GM12878 (cell line): Measurements from ENCODE around the gene HEYL. TPM values are rescaled to one million over a fixed set of nuclear protein-coding genes. Genes with fewer than 3 reads are reported as not detected.

Experiments
- CHD2 ChIP-seq: IDR thresholded peaks from 2 replicates; pipeline ENCODE4 v1.6.1; 2011; ENCODE audit warnings: low read depth, low read length, improper control_type of control experiment, borderline replicate concordance
- CTCF ChIP-seq, 3 experiments: IDR thresholded peaks in 2 of 3; conservative IDR thresholded peaks in 1 of 3; 2 replicates each; pipeline ENCODE4 v1.5.1; 2011; ENCODE audit warnings: low read depth in 3 of 3, low read length in 3 of 3, mild to moderate bottlenecking in 3 of 3, control low read depth in 2 of 3, moderate library complexity in 2 of 3, inconsistent platforms in 1 of 3, mixed read lengths in 1 of 3; ENCODE audit not compliant: control insufficient read depth in 2 of 3, insufficient read depth in 1 of 3; ENCODE audit errors: extremely low read depth in 1 of 3
- E4F1 ChIP-seq: fragments of 450-650 bp; IDR thresholded peaks from 2 replicates; pipeline ENCODE4 v1.6.1; 2018; ENCODE audit warnings: borderline replicate concordance, mild to moderate bottlenecking; ENCODE audit not compliant: partially characterized antibody
- FOS ChIP-seq: IDR thresholded peaks from 3 replicates; pipeline ENCODE4 v1.6.1; 2011; ENCODE audit warnings: borderline replicate concordance; ENCODE audit not compliant: insufficient read length; ENCODE audit errors: extremely low read depth
- HDAC6 ChIP-seq: fragments of 200-600 bp; sonication (generic); IDR thresholded peaks from one replicate; pipeline ENCODE4 v1.8.0; 2017; ENCODE audit warnings: antibody characterized with exemption; ENCODE audit not compliant: unreplicated experiment
- IKZF2 ChIP-seq, 2 experiments: fragments of 450-650 bp; IDR thresholded peaks; 2 replicates each; pipeline ENCODE4 v1.6.1; 2017; ENCODE audit warnings: mild to moderate bottlenecking in 2 of 2, moderate library complexity in 2 of 2
- KDM1A ChIP-seq: fragments of 200-600 bp; sonication (generic); IDR thresholded peaks from 2 replicates; pipeline ENCODE4 v1.6.1; 2016; ENCODE audit warnings: borderline replicate concordance
- MTA2 ChIP-seq: fragments of 450-650 bp; IDR thresholded peaks from 2 replicates; pipeline ENCODE4 v1.6.1; 2016; ENCODE audit warnings: low read depth, mild to moderate bottlenecking, moderate library complexity
- NFIC ChIP-seq: IDR thresholded peaks from 2 replicates; pipeline ENCODE4 v1.6.1; 2012; ENCODE audit warnings: low read depth, mild to moderate bottlenecking, inconsistent platforms, low read length, moderate library complexity
- PAX5 ChIP-seq: IDR thresholded peaks from 2 replicates; pipeline ENCODE4 v1.6.1; 2011; ENCODE audit warnings: low read depth, low read length, borderline replicate concordance
- SMAD5 ChIP-seq: IDR thresholded peaks from 2 replicates; pipeline ENCODE4 v1.6.1; 2016; ENCODE audit warnings: antibody characterized with exemption, low read depth
- SMARCA5 ChIP-seq: fragments of 450-650 bp; IDR thresholded peaks from 2 replicates; pipeline ENCODE4 v1.6.1; 2017; ENCODE audit warnings: mild to moderate bottlenecking
- SREBF2 ChIP-seq: IDR thresholded peaks from 2 replicates; pipeline ENCODE4 v1.6.1; 2012; ENCODE audit warnings: mild to moderate bottlenecking, low read length
- STAT1 ChIP-seq: fragments of 450-650 bp; conservative IDR thresholded peaks from 2 replicates; pipeline ENCODE4 v1.6.1; 2014; ENCODE audit warnings: antibody characterized with exemption, mild to moderate bottlenecking
- TAF1 ChIP-seq: IDR thresholded peaks from 2 replicates; pipeline ENCODE4 v1.6.1; 2011; ENCODE audit warnings: mild to moderate bottlenecking, low read depth, low read length, borderline replicate concordance
- USF1 ChIP-seq: IDR thresholded peaks from 2 replicates; pipeline ENCODE4 v1.6.1; 2011; ENCODE audit warnings: borderline replicate concordance, low read depth, mild to moderate bottlenecking, moderate library complexity, mixed read lengths, low read length; ENCODE audit not compliant: insufficient read depth; ENCODE audit errors: extremely low read length
- ZZZ3 ChIP-seq: IDR thresholded peaks from 2 replicates; pipeline ENCODE4 v1.6.1; 2011; ENCODE audit warnings: low read depth; ENCODE audit not compliant: control insufficient read depth, insufficient read length
- polyA plus RNA-seq, 11 experiments: library from polyadenylated mRNA; depleted of rRNA in 4 of 11; unstranded in 6 of 11; stranded (reverse) in 5 of 11; fragments of >200 nt; fragmentation: Nextera tagmentation in 4 of 11; fragmentation: Illumina TruSeq in 1 of 11; extraction: Ambion mirVana in 4 of 11; extraction: Trizol in 1 of 11; gene quantifications; 1 replicate in 1 of 11; 2 replicates in 10 of 11; pipeline versions ENCODE4 v1.2.1 to v1.2.3, GENCODE V29; 2011 to 2016; ENCODE audit warnings: inconsistent platforms in 2 of 11, missing spikeins in 2 of 11, low read depth in 1 of 11
- total RNA-seq, 4 experiments: library from RNA; depleted of rRNA in 3 of 4; stranded (reverse); fragments of >200 nt in 3 of 4; fragmentation: Illumina TruSeq in 1 of 4; extraction: Trizol in 1 of 4; gene quantifications; 2 replicates each; pipeline versions ENCODE4 v1.2.1 to v1.2.3, GENCODE V29; 2013 to 2021
- TF ChIP-seq, protein P1 (sequence below): fragments of 450-650 bp; formaldehyde crosslinking; IDR thresholded peaks from 2 replicates; pipeline ENCODE4 v1.4.0; 2022; ENCODE audit warnings: mild to moderate bottlenecking, moderate library complexity
- TF ChIP-seq, protein P2 (sequence below): fragments of 450-650 bp; IDR thresholded peaks from 2 replicates; pipeline ENCODE4 v1.6.1; 2017; ENCODE audit warnings: mild to moderate bottlenecking

Gene HEYL
- total and polyA plus RNA-seq, 10 of the 15 experiments (the other 5 are each of a cell fraction or from before 2014, with no cell fraction given): under 0.01 to 0.04 TPM; not detected in 8

- TF ChIP-seq CHD2 (0 out of 2 replicates have a peak, but pooled peaks have one; percentile 50), PAX5 (no peak), STAT1 (no peak), SMARCA5 (no peak), ZZZ3 (no peak), FOS (no peak), CTCF (IDR thresholded peaks at IDR 0.05 in 2 of 3, conservative IDR thresholded peaks at IDR 0.05 in 1 of 3; ENCODE audit: control insufficient read depth in 2 of 3, extremely low read depth in 1 of 3, insufficient read depth in 1 of 3, low read depth in 3 of 3, low read length in 3 of 3) (no peak), USF1 (no peak), KDM1A (no peak), HDAC6 (no peak), SREBF2 (no peak), E4F1 (no peak), MTA2 (no peak), IKZF2 (IDR thresholded peaks at IDR 0.05) (no peak), NFIC (no peak), SMAD5 (no peak), TAF1 (no peak)
- TF ChIP-seq, protein P1, sequence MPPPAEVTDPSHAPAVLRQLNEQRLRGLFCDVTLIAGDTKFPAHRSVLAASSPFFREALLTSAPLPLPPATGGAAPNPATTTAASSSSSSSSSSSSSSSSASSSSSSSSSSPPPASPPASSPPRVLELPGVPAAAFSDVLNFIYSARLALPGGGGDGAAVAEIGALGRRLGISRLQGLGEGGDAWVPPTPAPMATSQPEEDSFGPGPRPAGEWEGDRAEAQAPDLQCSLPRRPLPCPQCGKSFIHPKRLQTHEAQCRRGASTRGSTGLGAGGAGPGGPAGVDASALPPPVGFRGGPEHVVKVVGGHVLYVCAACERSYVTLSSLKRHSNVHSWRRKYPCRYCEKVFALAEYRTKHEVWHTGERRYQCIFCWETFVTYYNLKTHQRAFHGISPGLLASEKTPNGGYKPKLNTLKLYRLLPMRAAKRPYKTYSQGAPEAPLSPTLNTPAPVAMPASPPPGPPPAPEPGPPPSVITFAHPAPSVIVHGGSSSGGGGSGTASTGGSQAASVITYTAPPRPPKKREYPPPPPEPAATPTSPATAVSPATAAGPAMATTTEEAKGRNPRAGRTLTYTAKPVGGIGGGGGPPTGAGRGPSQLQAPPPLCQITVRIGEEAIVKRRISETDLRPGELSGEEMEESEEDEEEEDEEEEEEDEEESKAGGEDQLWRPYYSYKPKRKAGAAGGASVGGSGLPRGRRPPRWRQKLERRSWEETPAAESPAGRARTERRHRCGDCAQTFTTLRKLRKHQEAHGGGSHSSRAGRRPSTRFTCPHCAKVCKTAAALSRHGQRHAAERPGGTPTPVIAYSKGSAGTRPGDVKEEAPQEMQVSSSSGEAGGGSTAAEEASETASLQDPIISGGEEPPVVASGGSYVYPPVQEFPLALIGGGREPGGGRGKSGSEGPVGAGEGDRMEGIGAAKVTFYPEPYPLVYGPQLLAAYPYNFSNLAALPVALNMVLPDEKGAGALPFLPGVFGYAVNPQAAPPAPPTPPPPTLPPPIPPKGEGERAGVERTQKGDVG (CRISPR knock-in tag): no peak
- TF ChIP-seq, protein P2, sequence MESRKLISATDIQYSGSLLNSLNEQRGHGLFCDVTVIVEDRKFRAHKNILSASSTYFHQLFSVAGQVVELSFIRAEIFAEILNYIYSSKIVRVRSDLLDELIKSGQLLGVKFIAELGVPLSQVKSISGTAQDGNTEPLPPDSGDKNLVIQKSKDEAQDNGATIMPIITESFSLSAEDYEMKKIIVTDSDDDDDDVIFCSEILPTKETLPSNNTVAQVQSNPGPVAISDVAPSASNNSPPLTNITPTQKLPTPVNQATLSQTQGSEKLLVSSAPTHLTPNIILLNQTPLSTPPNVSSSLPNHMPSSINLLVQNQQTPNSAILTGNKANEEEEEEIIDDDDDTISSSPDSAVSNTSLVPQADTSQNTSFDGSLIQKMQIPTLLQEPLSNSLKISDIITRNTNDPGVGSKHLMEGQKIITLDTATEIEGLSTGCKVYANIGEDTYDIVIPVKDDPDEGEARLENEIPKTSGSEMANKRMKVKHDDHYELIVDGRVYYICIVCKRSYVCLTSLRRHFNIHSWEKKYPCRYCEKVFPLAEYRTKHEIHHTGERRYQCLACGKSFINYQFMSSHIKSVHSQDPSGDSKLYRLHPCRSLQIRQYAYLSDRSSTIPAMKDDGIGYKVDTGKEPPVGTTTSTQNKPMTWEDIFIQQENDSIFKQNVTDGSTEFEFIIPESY: no peak
Measured at GRCh38 chr1:39575191-39576015, 64.0 kb downstream of the HEYL start (continued).
